SK-N-SH treated with all-trans-retinoic acid at 6 μM for 48 hours (cell line): ENCODE results near the gene S100A11.

Source experiments
- ATAC-seq: fragments of 200-7000 bp; cut with Tn5 transposase; 3 replicates; pipeline ENCODE4 v1.9.1; 2020; ENCODE audit warnings: mild to moderate bottlenecking, moderate library complexity
- ARNTL ChIP-seq: fragments of 450-650 bp; formaldehyde crosslinking; IDR thresholded peaks from 2 replicates; pipeline ENCODE4 v1.5.0; 2020; ENCODE audit warnings: low read depth, mild to moderate bottlenecking, moderate library complexity, borderline replicate concordance
- BACH2 ChIP-seq: fragments of 250-450 bp; sonication (Bioruptor Pico); IDR thresholded peaks from 2 replicates; pipeline ENCODE4 v1.9.0; 2021; ENCODE audit warnings: mild to moderate bottlenecking, borderline replicate concordance
- ESRRG ChIP-seq: fragments of 250-450 bp; sonication (Bioruptor Pico); IDR thresholded peaks from 2 replicates; pipeline ENCODE4 v1.6.1; 2021; ENCODE audit warnings: mild to moderate bottlenecking
- ISL1 ChIP-seq: fragments of 250-450 bp; sonication (Bioruptor Pico); IDR thresholded peaks from 2 replicates; pipeline ENCODE4 v2.1.2; 2022; ENCODE audit warnings: mild to moderate bottlenecking, moderate library complexity
- OSR1 ChIP-seq: fragments of 250-450 bp; sonication (Bioruptor Pico); IDR thresholded peaks from 2 replicates; pipeline ENCODE4 v1.8.0; 2022; ENCODE audit warnings: moderate library complexity, mild to moderate bottlenecking, inconsistent platforms
- PPARA ChIP-seq: fragments of 250-450 bp; sonication (Bioruptor Pico); IDR thresholded peaks from 2 replicates; pipeline ENCODE4 v1.5.0; 2020; ENCODE audit warnings: mild to moderate bottlenecking, borderline replicate concordance
- RARB ChIP-seq: fragments of 250-450 bp; sonication (Bioruptor Pico); IDR thresholded peaks from 2 replicates; pipeline ENCODE4 v1.8.0; 2021; ENCODE audit warnings: mild to moderate bottlenecking, moderate library complexity
- SNAI2 ChIP-seq: fragments of 250-450 bp; sonication (Bioruptor Pico); IDR thresholded peaks from 2 replicates; pipeline ENCODE4 v1.5.0; 2020; ENCODE audit warnings: mild to moderate bottlenecking, moderate library complexity
- TCF4 ChIP-seq: fragments of 250-450 bp; sonication (Bioruptor Pico); IDR thresholded peaks from 2 replicates; pipeline ENCODE4 v1.8.0; 2021; ENCODE audit warnings: mild to moderate bottlenecking, moderate library complexity, borderline replicate concordance
- TOX ChIP-seq: fragments of 250-450 bp; sonication (Bioruptor Pico); IDR thresholded peaks from 2 replicates; pipeline ENCODE4 v1.8.0; 2021; ENCODE audit warnings: mild to moderate bottlenecking, moderate library complexity, borderline replicate concordance
- TSHZ2 ChIP-seq: fragments of 250-450 bp; sonication (Bioruptor Pico); IDR thresholded peaks from 2 replicates; pipeline ENCODE4 v1.5.0; 2020; ENCODE audit warnings: mild to moderate bottlenecking, moderate library complexity
- ZC3H10 ChIP-seq: fragments of 250-450 bp; sonication (Bioruptor Pico); IDR thresholded peaks from 2 replicates; pipeline ENCODE4 v1.5.1; 2021; ENCODE audit warnings: mild to moderate bottlenecking, moderate library complexity
- ZFP3 ChIP-seq: fragments of 250-450 bp; sonication (Bioruptor Pico); IDR thresholded peaks from 2 replicates; pipeline ENCODE4 v1.5.0; 2020; ENCODE audit warnings: mild to moderate bottlenecking, moderate library complexity
- ZFP30 ChIP-seq: fragments of 450-650 bp; formaldehyde crosslinking; IDR thresholded peaks from 2 replicates; pipeline ENCODE4 v1.5.0; 2022; ENCODE audit warnings: mild to moderate bottlenecking, moderate library complexity
- ZNF565 ChIP-seq: fragments of 450-650 bp; formaldehyde crosslinking; conservative IDR thresholded peaks from 2 replicates; pipeline ENCODE4 v1.5.0; 2020; ENCODE audit warnings: low read depth, mild to moderate bottlenecking, moderate library complexity
- ZNF70 ChIP-seq: fragments of 450-650 bp; formaldehyde crosslinking; IDR thresholded peaks from 2 replicates; pipeline ENCODE4 v1.5.0; 2020; ENCODE audit warnings: mild to moderate bottlenecking, moderate library complexity
- TF ChIP-seq, protein P1 (sequence below): fragments of 250-450 bp; sonication (Bioruptor Pico); IDR thresholded peaks from 2 replicates; pipeline ENCODE4 v1.8.0; 2021; ENCODE audit warnings: low read depth, mild to moderate bottlenecking, moderate library complexity, borderline replicate concordance
- TF ChIP-seq, protein P2 (sequence below): fragments of 250-450 bp; sonication (Bioruptor Pico); IDR thresholded peaks from 2 replicates; pipeline ENCODE4 v1.5.1; 2020; ENCODE audit warnings: low read depth, mild to moderate bottlenecking, moderate library complexity
- TF ChIP-seq, protein P3 (sequence below): fragments of 250-450 bp; sonication (Bioruptor Pico); IDR thresholded peaks from 2 replicates; pipeline ENCODE4 v1.5.1; 2021; ENCODE audit warnings: mild to moderate bottlenecking, moderate library complexity

S100A11 gene

DNA sequence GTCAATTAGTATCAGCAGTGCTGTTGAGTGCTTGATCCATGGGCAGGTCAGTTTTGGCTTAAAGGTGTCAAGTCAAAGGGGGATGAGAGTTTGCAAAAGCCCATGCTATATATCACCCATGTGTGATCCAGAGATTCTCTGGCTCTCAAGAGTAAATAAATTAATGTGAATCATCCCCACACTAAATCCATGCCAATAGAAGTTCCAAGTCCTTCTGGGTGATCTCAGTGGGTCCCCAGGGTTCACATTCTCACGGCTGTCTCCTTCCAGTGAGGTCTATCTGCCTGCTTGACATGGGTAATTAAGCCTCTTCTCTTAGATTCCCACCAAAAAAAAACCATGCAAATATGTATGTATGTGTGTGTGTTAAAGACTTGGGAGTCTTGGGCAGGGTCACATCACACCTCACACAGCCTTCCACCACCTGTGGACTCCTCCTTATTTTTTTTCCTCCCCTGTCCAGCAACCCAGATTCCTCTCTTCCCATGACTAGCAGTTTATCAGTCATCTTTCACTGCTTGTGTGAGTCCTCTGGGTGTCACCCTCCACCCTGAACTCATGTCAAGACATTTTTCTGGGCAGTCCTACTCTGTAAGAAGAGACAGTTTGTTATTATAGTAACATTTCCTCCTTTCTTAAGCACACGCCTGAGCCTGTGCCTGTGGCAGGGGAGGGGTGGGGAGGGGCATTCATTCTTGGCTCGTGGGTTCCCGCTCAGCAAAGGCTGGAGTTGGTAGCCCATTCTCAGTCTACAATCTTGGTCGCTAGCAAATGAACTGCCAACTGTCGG is 14.3 kb upstream of the S100A11 start:
- no peak for ATAC-seq
- TF ChIP-seq ZFP3 (no peak), PPARA (CRISPR knock-in tag) (no peak), SNAI2 (CRISPR knock-in tag) (no peak), TCF4 (no peak), RARB (CRISPR knock-in tag) (no peak), ISL1 (CRISPR knock-in tag) (no peak), OSR1 (CRISPR knock-in tag) (no peak), ZC3H10 (CRISPR knock-in tag) (no peak), ZNF70 (CRISPR knock-in tag) (no peak), ARNTL (CRISPR knock-in tag) (no peak), ZNF565 (CRISPR knock-in tag) (no peak), TOX (no peak), ZFP30 (no peak), TSHZ2 (CRISPR knock-in tag) (no peak), BACH2 (CRISPR knock-in tag) (no peak)
- TF ChIP-seq, protein P1, sequence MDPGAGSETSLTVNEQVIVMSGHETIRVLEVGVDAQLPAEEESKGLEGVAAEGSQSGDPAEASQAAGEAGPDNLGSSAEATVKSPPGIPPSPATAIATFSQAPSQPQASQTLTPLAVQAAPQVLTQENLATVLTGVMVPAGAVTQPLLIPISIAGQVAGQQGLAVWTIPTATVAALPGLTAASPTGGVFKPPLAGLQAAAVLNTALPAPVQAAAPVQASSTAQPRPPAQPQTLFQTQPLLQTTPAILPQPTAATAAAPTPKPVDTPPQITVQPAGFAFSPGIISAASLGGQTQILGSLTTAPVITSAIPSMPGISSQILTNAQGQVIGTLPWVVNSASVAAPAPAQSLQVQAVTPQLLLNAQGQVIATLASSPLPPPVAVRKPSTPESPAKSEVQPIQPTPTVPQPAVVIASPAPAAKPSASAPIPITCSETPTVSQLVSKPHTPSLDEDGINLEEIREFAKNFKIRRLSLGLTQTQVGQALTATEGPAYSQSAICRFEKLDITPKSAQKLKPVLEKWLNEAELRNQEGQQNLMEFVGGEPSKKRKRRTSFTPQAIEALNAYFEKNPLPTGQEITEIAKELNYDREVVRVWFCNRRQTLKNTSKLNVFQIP (CRISPR knock-in tag): no peak
- TF ChIP-seq, protein P2, sequence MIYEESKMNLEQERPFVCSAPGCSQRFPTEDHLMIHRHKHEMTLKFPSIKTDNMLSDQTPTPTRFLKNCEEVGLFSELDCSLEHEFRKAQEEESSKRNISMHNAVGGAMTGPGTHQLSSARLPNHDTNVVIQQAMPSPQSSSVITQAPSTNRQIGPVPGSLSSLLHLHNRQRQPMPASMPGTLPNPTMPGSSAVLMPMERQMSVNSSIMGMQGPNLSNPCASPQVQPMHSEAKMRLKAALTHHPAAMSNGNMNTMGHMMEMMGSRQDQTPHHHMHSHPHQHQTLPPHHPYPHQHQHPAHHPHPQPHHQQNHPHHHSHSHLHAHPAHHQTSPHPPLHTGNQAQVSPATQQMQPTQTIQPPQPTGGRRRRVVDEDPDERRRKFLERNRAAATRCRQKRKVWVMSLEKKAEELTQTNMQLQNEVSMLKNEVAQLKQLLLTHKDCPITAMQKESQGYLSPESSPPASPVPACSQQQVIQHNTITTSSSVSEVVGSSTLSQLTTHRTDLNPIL: no peak

DNA sequence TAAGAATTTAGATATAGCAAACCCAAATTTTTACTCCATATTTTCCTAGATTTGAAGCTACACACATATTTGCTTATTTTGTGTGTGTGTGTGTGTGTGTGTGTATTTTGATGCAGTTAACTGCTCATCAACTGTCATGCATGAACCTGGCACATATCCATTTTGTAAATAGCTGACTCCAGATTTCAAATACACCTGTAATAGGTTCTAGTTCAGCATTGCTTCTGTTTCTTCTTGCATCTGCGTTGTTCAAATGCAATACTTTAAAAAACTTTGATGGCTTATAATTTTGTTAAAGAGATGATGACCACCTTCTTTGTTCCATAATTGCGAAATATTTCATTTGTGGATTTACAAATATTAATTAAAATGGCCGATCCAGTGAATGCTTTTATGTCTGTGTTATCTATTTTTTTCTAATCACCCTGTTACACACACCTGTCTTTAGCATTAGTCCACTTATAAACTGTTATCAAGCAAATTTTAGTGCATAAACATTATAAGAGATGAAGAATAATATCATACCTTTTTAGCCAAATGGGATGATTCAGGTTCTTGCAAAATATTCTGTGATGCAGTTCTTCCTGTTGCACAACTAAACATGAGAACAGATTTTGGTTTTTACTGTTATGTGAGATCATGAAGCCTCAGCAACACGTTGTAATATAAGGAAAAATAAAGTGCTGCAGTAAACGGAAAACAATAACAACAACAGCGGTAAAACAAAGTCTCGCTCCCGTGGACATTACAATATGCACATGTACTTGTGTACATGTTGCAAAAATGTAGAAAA is 12.7 kb upstream of the S100A11 start:
- no peak for TF ChIP-seq PPARA (CRISPR knock-in tag)
- TF ChIP-seq ESRRG (CRISPR knock-in tag): no peak
- TF ChIP-seq BACH2 (CRISPR knock-in tag): no peak
- no peak for TF ChIP-seq ZNF565 (CRISPR knock-in tag)
- TF ChIP-seq TSHZ2 (CRISPR knock-in tag): no peak
- no peak for TF ChIP-seq ZFP3
- ATAC-seq: no peak

DNA sequence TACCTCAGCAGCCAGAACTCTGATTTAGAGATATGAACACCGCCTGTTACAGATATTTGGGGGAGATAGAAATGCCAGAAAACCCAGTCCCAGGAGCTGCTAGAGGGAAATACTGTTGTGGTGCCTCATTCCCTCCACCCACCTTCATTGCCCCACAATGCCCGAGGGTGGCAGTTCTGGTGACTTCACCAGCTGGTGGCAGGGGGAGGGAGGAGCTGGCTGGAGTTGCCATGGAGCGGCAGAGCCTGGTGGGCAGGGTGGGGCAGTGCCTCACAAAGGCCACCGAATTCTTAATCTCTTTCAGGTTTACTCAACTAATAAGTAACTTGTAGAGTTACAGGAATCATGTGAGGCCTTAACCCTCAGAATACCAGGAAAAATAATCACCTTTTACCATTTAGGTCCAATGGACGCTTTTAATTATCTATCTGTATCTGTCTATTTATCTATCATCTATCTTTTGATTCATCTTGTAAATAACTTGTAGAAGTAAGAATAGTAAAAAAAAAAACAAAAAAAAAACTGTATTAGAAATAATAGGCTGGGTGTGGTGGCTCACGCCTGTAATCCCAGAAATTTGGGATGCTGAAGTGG is 11.7 kb upstream of the S100A11 start:
- peak; percentile 45 for ATAC-seq
- no peak for TF ChIP-seq TOX
- TF ChIP-seq ZFP3: no peak
- TF ChIP-seq RARB (CRISPR knock-in tag): no peak
- no peak for TF ChIP-seq TSHZ2 (CRISPR knock-in tag)
- TF ChIP-seq, protein P3, sequence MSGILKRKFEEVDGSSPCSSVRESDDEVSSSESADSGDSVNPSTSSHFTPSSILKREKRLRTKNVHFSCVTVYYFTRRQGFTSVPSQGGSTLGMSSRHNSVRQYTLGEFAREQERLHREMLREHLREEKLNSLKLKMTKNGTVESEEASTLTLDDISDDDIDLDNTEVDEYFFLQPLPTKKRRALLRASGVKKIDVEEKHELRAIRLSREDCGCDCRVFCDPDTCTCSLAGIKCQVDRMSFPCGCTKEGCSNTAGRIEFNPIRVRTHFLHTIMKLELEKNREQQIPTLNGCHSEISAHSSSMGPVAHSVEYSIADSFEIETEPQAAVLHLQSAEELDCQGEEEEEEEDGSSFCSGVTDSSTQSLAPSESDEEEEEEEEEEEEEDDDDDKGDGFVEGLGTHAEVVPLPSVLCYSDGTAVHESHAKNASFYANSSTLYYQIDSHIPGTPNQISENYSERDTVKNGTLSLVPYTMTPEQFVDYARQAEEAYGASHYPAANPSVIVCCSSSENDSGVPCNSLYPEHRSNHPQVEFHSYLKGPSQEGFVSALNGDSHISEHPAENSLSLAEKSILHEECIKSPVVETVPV (CRISPR knock-in tag): no peak
- TF ChIP-seq SNAI2 (CRISPR knock-in tag): no peak
- TF ChIP-seq ZNF565 (CRISPR knock-in tag): no peak
- TF ChIP-seq TCF4: no peak
- no peak for TF ChIP-seq ISL1 (CRISPR knock-in tag)
- TF ChIP-seq OSR1 (CRISPR knock-in tag): no peak
